K562 (cell line): ENCODE measurements around the gene NAGPA. TPM values are rescaled to one million over a fixed set of nuclear protein-coding genes. Genes with fewer than 3 reads are reported as not detected.

Experiments
- CBX1 ChIP-seq: sonication (generic); IDR thresholded peaks from 2 replicates; pipeline ENCODE4 v1.6.1; 2016; ENCODE audit warnings: antibody characterized with exemption, low read depth, mild to moderate bottlenecking
- CTBP1 ChIP-seq: fragments of 450-650 bp; IDR thresholded peaks from 2 replicates; pipeline ENCODE4 v1.6.1; 2016; ENCODE audit warnings: borderline replicate concordance
- GABPA ChIP-seq: fragments of 200-800 bp; sonication (Bioruptor generic); conservative IDR thresholded peaks from 2 replicates; pipeline ENCODE4 v1.6.1; 2016; ENCODE audit warnings: low read depth, missing genetic modification characterization, missing compliant biosample characterization
- LCOR ChIP-seq: sonication (generic); formaldehyde crosslinking; IDR thresholded peaks from 2 replicates; pipeline ENCODE4 v1.8.0; 2022; ENCODE audit warnings: mild to moderate bottlenecking, missing genetic modification reagents
- NEUROD1 ChIP-seq: fragments of 150-350 bp; IDR thresholded peaks from 2 replicates; pipeline ENCODE4 v1.6.1; 2014; ENCODE audit warnings: borderline replicate concordance, low read length, low read depth; ENCODE audit not compliant: partially characterized antibody
- PATZ1 ChIP-seq: fragments of 250-450 bp; sonication (Bioruptor Pico); IDR thresholded peaks from 2 replicates; pipeline ENCODE4 v1.5.0; 2020; ENCODE audit warnings: mild to moderate bottlenecking, borderline replicate concordance
- PHF21A ChIP-seq: fragments of 450-650 bp; IDR thresholded peaks from 2 replicates; pipeline ENCODE4 v1.6.1; 2017; ENCODE audit warnings: low read depth, borderline replicate concordance
- RBM17 ChIP-seq: fragments of 200-400 bp; formaldehyde crosslinking; IDR thresholded peaks from 2 replicates; pipeline ENCODE4 v1.6.1; 2017; ENCODE audit warnings: low read depth, mild to moderate bottlenecking, low read length, borderline replicate concordance
- RBM22 ChIP-seq: fragments of 200-400 bp; formaldehyde crosslinking; IDR thresholded peaks from 2 replicates; pipeline ENCODE4 v1.6.1; 2018; ENCODE audit warnings: low read length, low read depth; ENCODE audit not compliant: poor library complexity, severe bottlenecking
- SIN3A ChIP-seq, 2 experiments: fragments of 150-350 bp in 1 of 2; IDR thresholded peaks; 2 replicates each; pipeline ENCODE4 v1.6.1; 2011 to 2016; ENCODE audit warnings: borderline replicate concordance in 2 of 2, low read depth in 2 of 2, low read length in 2 of 2, mild to moderate bottlenecking in 2 of 2, moderate library complexity in 2 of 2; ENCODE audit not compliant: control insufficient read depth in 1 of 2
- SREBF1 ChIP-seq: fragments of 150-350 bp; IDR thresholded peaks from 2 replicates; pipeline ENCODE4 v1.6.1; 2014; ENCODE audit warnings: antibody characterized with exemption, low read depth, low read length, borderline replicate concordance
- SUPT5H ChIP-seq: fragments of 450-650 bp; IDR thresholded peaks from 2 replicates; pipeline ENCODE4 v1.6.1; 2016
- TEAD4 ChIP-seq, 2 experiments: sonication (generic) in 1 of 2; formaldehyde crosslinking in 1 of 2; IDR thresholded peaks; 2 replicates each; pipeline versions ENCODE4 v1.6.1 to v1.8.0; 2012 to 2022; ENCODE audit warnings: borderline replicate concordance in 1 of 2, inconsistent platforms in 1 of 2, low read length in 1 of 2, mild to moderate bottlenecking in 1 of 2, missing genetic modification reagents in 1 of 2
- ZNF134 ChIP-seq: fragments of 250-450 bp; sonication (Bioruptor Pico); conservative IDR thresholded peaks from 2 replicates; pipeline ENCODE4 v1.4.0; 2020
- polyA plus RNA-seq, 8 experiments: library from polyadenylated mRNA; depleted of rRNA in 4 of 8; stranded (reverse) in 5 of 8; unstranded in 3 of 8; fragments of >200 nt; fragmentation: Nextera tagmentation in 2 of 8; fragmentation: Illumina TruSeq in 1 of 8; extraction: Ambion mirVana in 2 of 8; extraction: Trizol in 1 of 8; gene quantifications; 2 replicates each; pipeline versions ENCODE4 v1.2.1 to v1.2.3, GENCODE V29; 2011 to 2014; ENCODE audit warnings: inconsistent platforms in 1 of 8, missing spikeins in 1 of 8
- total RNA-seq, 7 experiments: library from RNA; depleted of rRNA in 6 of 7; stranded (reverse); fragments of >200 nt in 6 of 7; fragmentation: Illumina TruSeq in 2 of 7; extraction: Trizol in 2 of 7; gene quantifications; 2 replicates each; pipeline versions ENCODE4 v1.2.1 to v1.2.3, GENCODE V29; 2011 to 2021; ENCODE audit warnings: low replicate concordance in 1 of 7
- TF ChIP-seq, protein P1 (sequence below): sonication (generic); formaldehyde crosslinking; IDR thresholded peaks from 2 replicates; pipeline ENCODE4 v1.5.0; 2020; ENCODE audit warnings: missing genetic modification reagents
- TF ChIP-seq, protein P2 (sequence below): sonication (generic); formaldehyde crosslinking; IDR thresholded peaks from 2 replicates; pipeline ENCODE4 v1.8.1; 2023; ENCODE audit warnings: mild to moderate bottlenecking, missing genetic modification reagents
- TF ChIP-seq, protein P3 (sequence below): fragments of 150-350 bp; IDR thresholded peaks from 2 replicates; pipeline ENCODE4 v1.6.1; 2014; ENCODE audit warnings: low read depth, mild to moderate bottlenecking, low read length, borderline replicate concordance

The NAGPA gene
- total and polyA plus RNA-seq, 9 of the 15 experiments (the other 6 are each of a cell fraction or from before 2014, with no cell fraction given), result 0.15 to 12.7 (median 4.6) TPM

GRCh38 chr16:5071681-5072333 lies 38.1 kb upstream of the NAGPA start, which contains the start of gene ALG1 (continued):
- peak; percentile 94 for TF ChIP-seq CBX1
- no peak for TF ChIP-seq PATZ1 (CRISPR knock-in tag)
- TF ChIP-seq ZNF134 (CRISPR knock-in tag), result no peak; the same call in 1 of the 2 replicates
- TF ChIP-seq PHF21A, result peak; percentile 36; the same call in 1 of the 2 replicates
- TF ChIP-seq SUPT5H, result peak; percentile 95
- peak; percentile 22 for TF ChIP-seq RBM22
- TF ChIP-seq, protein P1, sequence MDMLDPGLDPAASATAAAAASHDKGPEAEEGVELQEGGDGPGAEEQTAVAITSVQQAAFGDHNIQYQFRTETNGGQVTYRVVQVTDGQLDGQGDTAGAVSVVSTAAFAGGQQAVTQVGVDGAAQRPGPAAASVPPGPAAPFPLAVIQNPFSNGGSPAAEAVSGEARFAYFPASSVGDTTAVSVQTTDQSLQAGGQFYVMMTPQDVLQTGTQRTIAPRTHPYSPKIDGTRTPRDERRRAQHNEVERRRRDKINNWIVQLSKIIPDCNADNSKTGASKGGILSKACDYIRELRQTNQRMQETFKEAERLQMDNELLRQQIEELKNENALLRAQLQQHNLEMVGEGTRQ (CRISPR knock-in tag), result peak; percentile 98
- TF ChIP-seq TEAD4 (IDR thresholded peaks at IDR 0.05; ENCODE audit: low read length), result no peak
- TF ChIP-seq TEAD4 (CRISPR knock-in tag; IDR thresholded peaks at IDR 0.05; ENCODE audit: borderline replicate concordance), result no peak
- TF ChIP-seq LCOR (CRISPR knock-in tag), result no peak
- TF ChIP-seq SIN3A (IDR thresholded peaks at IDR 0.05; ENCODE audit: borderline replicate concordance in 2 of 2, control insufficient read depth in 1 of 2, low read depth in 2 of 2, low read length in 2 of 2), result peak; percentile 77 to 98; a peak in 2 of 4 replicates
- TF ChIP-seq NEUROD1, result peak; percentile 28
- TF ChIP-seq SREBF1, result peak; percentile 59; the same call in 1 of the 2 replicates
- TF ChIP-seq GABPA (tag), result 0 out of 2 replicates have a peak, but pooled peaks have one; percentile 25
- TF ChIP-seq, protein P2, sequence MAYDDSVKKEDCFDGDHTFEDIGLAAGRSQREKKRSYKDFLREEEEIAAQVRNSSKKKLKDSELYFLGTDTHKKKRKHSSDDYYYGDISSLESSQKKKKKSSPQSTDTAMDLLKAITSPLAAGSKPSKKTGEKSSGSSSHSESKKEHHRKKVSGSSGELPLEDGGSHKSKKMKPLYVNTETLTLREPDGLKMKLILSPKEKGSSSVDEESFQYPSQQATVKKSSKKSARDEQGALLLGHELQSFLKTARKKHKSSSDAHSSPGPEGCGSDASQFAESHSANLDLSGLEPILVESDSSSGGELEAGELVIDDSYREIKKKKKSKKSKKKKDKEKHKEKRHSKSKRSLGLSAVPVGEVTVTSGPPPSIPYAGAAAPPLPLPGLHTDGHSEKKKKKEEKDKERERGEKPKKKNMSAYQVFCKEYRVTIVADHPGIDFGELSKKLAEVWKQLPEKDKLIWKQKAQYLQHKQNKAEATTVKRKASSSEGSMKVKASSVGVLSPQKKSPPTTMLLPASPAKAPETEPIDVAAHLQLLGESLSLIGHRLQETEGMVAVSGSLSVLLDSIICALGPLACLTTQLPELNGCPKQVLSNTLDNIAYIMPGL (CRISPR knock-in tag), result peak; percentile 65; the same call in 1 of the 2 replicates
- TF ChIP-seq, protein P3, sequence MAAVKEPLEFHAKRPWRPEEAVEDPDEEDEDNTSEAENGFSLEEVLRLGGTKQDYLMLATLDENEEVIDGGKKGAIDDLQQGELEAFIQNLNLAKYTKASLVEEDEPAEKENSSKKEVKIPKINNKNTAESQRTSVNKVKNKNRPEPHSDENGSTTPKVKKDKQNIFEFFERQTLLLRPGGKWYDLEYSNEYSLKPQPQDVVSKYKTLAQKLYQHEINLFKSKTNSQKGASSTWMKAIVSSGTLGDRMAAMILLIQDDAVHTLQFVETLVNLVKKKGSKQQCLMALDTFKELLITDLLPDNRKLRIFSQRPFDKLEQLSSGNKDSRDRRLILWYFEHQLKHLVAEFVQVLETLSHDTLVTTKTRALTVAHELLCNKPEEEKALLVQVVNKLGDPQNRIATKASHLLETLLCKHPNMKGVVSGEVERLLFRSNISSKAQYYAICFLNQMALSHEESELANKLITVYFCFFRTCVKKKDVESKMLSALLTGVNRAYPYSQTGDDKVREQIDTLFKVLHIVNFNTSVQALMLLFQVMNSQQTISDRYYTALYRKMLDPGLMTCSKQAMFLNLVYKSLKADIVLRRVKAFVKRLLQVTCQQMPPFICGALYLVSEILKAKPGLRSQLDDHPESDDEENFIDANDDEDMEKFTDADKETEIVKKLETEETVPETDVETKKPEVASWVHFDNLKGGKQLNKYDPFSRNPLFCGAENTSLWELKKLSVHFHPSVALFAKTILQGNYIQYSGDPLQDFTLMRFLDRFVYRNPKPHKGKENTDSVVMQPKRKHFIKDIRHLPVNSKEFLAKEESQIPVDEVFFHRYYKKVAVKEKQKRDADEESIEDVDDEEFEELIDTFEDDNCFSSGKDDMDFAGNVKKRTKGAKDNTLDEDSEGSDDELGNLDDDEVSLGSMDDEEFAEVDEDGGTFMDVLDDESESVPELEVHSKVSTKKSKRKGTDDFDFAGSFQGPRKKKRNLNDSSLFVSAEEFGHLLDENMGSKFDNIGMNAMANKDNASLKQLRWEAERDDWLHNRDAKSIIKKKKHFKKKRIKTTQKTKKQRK, result no peak
- TF ChIP-seq RBM17, result no peak
- peak; percentile 71 for TF ChIP-seq CTBP1
